HG02973 (cell line): ENCODE results near the gene CHD2.
"Not testable (repeated sequence)": the region's sequence is repeated elsewhere in the genome, so short reads cannot be mapped to it uniquely, and the experiment has no call there.

Experiments used
- ATAC-seq: cut with Tn5 transposase; IDR thresholded peaks from one replicate; pipeline ENCODE4 v1.9.1; 2021; ENCODE audit warnings: moderate library complexity; ENCODE audit not compliant: unreplicated experiment

Gene CHD2

DNA sequence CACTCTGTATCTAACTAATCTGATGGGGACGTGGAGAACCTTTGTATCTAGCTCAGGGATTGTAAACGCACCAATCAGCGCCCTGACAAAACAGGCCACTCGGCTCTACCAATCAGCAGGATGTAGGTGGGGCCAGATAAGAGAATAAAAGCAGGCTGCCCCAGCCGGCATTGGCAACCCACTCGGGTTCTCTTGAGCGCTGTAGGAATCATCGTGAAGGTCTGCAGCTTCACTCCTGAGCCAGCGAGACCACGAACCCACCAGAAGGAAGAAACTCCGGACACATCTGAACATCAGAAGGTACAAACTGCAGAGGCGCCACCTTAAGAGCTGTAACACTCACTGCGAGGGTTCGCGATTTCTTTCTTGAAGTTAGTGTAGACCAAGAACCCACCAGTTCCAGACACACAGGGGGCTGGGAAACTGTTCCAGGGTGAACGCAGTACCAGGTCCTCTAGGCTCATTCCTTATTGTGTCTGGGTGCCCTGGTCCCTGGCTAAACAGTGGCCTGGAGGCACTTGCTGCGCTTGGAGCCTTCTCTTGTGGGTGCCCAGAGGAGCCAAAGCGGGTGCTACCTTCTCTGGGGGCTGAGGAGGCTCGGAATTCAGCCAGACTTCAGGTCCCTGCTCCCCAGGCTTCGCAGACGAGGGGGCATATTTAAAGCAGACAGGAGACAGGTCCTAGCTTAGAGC, 132.5 kb downstream of the CHD2 start:
- not testable (repeated sequence) for ATAC-seq

DNA sequence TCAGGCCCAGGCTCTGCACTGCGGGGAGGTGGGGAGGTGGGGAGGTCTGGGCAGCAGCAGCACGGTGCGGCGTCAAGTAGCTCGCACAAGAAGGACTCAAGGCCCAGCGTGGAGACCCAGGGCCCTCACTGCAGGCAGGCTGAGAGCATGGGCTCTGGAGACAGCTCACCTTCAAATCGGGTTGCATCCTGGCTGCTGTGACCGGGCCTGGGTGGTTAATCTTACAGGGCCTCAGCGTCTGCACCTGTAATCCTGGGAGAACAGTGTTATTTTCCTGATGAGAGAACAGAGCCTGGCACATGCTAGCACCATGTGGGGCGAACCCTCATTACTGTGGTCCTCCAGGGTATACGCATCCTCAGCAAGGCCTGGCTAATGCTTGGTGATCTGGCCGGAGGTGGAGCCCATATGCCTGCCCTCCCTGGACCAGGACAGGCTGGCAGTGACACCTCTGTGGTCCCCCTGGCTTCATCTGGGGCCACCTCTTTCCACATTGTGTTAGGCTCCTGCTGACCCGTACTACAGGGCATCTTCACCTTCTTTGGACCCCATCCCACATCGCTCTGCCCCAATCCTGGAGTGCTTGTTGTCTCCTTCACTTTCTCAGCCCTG, 133.4 kb downstream of the CHD2 start:
- ATAC-seq: no peak

DNA sequence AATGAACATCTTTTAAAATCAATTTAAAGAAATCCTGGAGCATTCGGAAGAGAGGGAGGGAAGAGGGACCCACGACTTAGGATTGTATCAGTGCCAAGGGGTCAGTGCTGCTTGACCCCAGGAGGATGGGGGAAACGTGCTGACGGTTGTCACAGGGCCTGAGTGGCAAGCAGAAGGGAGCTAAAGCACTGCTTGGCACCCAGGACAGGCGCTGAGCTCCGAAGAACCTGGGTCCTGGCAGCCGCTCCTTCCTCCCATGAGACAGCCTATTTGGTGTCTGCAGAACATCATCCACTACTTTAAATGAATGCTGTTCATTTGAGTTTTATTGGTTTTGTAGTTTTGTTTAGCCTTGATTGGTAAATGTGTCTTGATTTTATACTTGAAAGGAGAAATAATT, 134.4 kb downstream of the CHD2 start:
- no peak for ATAC-seq

DNA sequence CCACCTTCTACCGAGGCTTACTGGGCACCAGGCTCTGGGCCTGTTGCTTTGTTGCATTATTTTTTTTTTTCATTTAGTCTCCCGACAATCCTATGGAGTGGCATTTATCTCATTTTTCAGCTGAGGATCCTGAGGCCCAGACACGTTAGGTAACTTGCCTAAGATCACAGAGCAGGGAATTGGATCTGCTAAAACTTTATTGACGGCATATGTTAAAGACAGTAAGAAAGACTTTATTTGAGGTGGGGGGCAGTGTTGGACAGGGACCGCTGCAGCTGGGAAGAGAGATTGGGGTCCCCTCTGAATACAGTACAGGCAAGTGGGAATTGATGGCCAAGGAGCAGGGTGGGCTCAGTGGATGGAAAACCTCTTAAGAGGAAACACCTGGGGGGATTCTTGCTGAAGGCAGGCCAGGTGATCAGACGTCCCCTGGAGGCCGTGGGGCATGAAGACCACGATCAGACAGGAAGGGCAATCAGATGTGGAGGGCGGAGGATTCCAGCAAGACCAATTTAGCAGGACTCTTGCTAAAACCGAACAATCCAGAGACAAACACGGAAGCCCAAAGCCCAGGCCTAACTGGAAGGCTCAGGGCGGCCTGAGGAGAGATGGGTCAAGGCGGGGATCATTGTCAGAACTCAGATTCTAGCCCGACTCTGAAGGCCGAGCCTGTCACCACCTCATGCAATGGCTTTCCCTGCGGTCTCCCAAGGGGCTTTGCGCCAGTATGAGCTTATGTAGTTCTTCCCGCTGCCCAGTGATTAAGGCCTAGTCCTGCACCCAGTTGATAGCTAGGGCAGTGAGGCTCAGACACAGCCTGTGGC, 135.2 kb downstream of the CHD2 start:
- ATAC-seq: peak; percentile 18

DNA sequence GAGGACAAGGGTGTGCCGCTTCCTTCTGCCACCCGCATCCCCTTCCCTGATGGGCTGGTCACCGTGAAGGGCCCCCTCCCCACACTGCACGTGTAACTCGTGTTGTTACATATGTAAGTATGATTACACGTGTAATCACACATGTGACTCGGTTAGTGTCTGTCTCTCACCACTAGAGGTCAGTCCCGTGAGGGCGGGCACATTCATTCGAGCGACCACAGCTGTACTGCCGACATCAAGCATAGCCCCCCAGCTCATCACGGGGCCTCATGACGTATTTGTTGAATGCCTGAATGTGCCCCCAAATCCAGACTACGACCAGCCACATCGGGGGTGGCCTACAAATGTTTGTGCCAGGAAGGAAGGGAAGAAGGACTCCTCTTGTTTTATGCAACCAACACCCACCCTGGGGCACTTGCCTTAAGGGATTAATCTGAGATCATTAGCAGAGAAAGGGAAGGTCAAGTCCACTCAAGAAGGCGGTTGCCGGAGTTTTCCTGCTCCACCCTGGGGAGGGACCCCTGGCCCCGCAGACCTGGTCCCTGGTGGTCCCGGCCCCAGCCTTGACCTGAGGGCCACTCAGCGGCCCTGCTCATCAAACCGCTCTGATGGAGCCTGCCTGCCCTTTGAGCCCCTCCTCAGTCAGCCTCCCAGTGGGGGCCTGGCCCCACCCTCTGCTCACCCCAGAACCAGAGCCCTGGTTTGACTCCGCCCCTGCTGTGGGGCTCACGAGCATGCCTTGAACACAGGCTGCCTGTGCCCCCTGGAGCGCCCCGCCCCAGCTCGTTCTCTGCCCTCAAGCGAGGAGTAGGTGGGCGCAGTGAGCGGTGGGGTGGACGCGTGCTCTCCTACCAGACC, 136.1 kb downstream of the CHD2 start:
- ATAC-seq: peak; percentile 84

DNA sequence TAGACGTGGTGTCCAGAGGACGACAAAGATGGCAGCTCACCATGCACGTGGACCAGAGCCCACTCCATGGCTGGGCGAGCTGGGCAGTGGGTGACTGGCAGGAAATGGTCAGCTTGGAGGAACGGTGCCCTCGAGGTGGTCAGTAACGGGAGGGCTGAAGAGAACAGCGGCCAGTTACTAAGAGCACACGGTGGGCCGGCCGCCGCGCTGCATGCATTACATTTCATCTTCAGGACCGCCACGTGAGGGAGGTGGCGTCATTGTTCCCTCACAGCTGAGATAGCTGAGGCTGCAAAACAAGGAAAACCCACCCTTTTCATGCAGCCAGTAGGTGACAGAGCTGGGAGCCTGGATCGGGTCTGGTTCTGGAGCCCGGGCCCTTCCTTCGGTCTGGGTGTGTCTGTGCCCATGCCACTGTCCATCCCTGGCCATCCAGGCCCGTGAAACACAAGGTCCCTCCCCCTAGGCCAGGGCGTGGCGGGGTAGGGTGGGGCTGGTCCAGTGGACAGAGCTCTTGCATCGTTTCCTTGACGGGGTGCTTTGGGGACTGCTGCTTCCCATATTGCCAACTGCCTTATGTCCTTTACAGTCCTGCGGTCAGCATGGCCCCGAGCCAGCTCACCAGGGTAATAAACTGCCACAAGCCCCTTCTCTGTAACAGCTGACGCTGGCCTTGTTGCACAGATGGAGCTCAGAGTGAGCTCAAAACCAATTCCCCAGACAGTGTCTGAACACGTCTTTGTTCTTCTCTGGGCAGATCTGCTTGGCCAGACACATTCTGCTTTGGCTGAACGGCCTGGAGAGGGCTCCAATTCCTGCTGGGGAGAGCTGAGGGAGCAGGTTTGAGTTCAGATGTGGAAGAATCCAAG, 137.1 kb downstream of the CHD2 start:
- ATAC-seq: no peak

DNA sequence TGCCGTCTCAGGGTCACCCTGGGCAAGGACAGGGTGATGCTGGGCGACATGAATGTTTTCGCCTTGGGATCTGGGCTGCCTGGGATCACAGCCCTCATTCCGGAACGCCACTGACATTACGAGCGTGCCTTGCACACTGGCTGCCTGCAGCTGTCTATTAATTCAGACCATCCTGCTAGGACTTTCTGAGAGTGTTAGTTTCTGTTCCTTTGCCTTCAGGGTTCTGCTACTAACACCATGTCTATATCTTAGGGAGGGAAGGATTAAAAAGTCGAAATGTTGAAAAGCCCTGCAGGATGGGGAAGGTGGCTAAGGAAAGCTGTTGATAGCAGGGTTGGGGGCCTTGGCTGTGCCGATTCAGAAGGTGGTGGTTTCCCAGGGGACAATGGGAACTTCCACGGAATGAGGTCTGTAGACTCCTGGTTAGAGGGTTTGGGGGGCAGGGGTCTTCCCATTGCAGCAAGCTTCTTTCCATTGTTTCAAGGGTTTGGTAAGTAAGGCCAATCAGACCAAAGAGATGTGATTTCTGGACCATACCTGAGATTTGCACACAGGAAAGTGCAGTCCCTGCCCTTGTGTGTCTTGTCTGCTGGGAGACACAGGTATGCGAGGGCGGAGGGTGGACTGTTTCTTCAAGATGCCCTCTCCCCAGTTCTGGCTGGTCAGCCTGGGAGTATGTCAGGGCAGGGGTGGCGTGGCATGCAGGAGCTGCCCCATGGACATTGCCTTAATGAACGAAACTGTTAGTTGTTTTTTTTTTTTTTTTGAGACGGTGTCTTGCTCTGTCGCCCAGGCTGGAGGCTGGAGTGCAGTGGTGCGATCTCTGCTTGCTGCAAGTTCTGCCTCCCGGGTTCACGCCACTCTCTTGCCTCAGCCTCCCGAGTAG, 137.9 kb downstream of the CHD2 start:
- ATAC-seq: no peak

DNA sequence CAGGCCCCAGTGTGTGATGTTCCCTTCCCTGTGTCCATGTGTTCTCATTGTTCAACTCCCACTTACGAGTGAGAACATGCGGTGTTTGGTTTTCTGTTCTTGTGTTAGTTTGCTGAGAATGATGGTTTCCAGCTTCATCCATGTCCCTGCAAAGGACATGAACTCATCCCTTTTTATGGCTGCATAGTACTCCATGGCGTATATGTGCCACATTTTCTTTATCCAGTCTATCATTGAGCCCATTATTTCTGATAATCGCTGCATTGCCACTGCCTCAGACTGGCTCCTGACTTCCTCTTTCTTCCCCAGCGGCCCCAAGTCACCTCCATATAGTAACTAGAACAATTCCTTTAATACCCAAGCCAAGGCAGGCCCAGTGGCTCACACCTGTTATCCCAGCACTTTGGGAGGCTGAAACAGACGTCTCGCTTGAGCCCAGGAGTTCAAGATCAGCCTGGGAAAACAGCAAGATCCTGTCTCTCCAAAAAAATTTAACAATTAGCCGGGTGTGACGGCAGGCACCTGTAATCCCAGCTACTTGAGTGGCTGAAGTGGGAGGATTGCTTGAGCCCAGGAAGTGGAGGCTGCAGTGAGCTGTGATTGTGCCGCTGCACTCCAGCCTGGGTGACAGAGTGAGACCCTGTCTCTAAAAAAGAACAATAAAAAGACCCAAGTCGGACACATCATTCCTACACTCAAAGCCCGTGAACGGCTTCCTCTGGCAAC, 139.6 kb downstream of the CHD2 start:
- ATAC-seq: not testable (repeated sequence)

DNA sequence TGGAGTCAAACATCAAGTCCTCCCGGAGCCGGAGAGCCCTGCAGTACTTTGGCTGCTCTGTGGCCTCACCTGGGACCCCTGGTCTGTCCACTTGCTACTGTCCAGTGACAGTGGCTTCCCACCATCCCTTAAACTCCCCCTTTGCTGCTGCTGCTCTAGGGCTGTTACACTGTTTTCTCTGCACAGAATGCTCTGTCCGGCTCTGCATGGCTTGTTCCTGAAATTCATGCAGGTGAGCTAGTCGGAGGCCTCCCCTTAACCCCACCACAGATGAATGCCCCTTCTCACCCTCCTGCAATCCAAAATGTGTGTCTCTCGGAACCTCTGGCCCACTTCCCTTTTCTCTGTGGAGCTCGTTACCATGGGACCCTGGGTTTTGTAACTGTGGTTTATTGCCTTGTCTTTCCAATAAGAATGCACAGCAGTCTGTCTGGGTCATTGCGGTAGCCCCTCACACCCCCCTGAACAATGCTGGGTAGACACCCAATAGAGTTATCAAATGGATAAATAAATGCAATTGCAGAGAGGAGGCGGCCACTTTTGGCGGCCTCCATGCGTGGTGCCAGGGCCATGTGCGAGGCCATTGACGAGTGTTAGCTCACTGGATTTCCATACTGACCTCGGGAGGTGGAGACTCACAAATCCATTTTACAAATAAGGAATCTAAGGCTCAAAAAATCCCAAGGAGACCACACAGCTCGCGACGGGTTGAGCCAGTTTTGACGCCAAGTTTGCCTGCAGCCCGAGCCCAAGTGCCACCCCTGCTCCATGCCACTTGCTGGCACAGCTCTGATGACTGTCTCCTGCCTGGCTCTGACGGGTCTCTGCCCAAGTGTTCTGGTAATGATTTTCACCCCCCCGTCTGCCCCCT, 140.4 kb downstream of the CHD2 start:
- no peak for ATAC-seq

DNA sequence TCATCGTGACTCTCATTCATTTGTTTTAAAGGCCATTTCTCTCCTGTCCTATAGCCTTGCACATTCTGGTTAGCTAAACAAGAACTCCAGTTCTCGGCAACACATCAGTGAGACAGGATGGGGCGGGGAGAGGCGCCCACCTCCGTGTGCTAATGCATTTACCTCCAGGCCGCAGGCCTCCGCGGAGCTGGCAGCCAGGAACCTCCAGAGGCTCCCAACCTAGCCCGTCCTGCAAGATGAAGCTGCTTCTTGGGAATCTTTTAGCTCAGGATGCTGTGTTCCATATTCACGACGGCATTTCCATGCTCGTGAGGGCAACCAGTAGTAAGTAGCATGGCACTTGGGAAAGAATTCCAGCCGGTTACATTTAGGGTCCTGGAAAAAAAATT, 141.0 kb downstream of the CHD2 start:
- no peak for ATAC-seq

DNA sequence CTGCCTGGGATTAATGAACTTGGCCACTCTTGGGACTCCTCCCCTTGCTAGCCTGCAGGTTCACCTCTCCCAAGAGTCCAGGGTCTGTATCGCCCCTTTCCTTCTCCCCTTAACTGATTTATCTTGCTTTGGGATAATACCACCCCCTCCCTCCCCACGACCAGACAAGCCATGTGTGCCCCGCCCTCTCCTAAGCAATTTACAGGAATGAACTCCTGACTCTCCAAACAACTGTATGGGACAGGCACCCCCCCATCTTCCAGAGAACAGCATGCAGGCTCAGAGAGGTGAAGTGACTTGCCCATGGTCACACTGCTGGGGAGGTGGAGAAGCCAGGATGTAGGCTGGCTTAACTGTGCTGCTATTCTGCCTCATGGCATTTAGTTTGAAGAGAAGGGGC, 142.1 kb downstream of the CHD2 start:
- ATAC-seq: no peak

DNA sequence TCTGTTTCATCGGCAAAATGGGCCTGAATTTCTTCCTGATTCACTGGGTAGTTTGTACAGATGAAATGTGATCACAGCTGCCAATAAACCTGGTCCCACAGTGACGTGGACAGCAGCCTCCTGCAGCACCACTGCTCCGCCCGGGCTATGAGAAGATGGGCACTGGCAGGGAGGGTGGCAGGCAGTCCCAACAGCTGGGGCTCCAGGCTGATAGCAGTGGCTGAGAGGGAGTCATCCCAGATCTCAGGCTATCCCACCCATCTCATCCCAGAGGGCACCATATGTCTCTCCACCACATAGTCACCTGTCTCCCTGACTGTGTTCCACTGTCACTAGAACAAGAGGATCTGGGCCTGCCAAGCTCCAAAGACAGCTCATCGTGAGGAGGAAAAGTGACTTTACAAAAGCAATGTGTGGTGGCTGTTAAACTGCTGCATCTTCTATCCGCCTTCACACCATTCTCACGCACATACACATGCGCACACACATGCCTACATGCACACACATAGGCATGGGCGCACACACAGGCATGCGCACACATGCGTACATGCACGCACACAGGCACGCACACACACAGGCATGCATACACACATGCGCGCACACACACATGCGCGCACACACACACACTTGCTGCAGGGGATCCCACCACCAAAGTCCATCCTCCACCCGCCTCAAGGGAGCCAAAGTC, 142.7 kb downstream of the CHD2 start:
- no peak for ATAC-seq

DNA sequence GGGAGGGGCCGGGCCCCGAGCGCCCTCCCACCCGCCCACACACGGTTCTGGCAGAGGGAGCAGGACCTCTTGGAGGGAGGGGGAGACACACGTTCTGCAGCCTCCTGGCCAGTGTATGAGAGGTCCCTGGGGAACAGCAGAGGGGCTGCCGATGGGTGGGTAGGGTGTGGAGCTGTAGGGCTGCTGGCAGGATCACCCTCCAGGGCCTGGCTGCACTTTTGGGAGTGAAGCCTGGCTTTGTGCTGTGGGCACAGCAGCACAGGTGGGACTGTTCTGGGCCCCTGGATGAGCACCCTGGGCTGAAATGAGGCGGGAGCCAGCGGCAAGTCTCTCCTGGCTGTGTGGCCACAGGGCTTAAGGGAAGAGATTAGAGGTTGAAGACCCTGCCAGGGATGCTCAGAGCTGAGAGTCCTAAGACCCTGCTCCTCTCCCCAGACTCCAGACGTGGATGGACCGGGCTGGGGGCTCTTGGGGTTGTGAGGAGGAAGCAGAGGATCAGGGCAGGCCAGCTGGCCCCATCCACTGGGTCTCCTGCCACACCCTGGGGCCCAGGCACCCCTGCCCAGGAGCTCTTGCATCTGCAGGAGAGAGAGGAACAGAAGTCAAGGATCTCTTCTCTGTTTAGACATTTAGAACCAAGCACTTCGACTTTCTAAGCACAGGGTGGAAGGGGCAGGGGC, 143.6 kb downstream of the CHD2 start:
- no peak for ATAC-seq

DNA sequence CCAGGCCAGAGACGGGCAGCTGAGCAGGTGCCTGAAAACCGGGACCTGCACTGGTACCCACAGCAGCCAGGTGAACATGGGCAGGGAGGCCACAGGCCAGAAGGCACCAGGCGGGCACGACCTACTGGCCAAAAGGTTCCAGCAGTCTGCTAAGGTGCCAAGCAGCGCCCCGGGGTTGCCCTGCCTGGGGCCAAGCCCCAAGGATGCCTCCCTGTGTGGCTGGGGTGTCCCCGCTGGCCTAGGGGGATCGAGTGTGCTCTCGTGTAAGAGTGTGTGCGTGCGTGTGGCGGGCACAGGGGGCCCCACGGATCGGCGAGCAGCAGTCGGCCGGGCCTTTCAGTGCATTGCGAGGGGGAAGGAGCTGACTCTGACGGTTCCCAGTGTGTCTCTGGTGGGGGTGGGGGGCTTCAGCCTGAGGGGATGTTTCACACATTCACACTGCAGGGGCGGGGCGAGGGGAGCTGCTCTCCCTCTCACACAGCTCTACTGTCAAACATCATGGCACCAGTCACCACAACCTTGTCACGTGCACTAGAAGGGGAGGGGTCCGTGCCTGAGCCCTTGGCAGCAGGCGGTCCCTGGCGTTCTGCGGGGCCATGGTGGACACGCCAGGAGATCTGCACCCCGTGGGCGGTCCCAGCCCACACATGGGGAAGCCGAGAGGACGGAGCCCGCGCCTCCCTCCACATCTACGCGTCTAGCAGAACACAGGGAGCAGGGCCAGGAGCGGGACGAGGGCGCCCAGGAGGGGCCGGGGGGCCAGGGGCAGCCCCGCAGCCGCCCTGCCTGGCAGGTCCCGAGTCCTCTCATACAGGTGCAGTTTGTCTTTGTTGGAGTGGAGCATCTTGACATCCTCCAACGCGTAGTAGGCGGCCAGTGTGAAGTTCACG, 144.4 kb downstream of the CHD2 start:
- ATAC-seq: no peak

DNA sequence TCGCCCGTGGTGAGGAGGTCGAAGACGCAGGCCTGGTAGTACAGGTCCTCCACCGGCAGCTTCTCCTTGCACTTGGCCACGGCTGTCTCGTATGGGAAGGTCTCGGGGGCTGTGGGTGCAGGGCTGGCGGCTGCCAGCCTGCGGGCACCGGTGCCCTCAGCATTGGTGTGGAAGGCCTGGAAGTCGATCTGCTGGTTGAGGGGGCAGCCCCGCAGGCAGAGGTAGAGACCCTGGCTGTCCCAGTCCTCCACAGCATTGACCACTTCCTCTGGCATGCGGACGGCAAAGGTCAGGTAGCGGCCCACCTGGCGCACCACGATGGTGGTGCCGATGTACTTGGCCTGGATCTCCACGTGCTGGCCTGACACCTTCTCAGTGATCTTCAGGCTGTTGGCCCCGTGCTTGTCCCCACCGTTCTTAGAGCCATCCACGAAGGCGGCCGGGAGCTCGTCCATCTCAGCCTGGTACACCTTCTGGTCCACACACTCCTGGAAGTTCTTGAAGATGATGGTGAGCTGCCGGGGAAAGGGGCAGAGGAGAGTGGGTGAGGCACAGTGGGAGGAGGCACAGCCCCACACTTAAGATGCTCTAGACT, 145.2 kb downstream of the CHD2 start:
- ATAC-seq: no peak
